Esophagus squamous epithelium (tissue), 5 donors: ENCODE results near the gene PHLDA2. TPM values are rescaled to one million over a fixed set of nuclear protein-coding genes. Genes with fewer than 3 reads are reported as not detected.

ENCODE experiments used
- DNase-seq: peaks from one replicate; lab custom pipeline; 2025; lab: John Stamatoyannopoulos, UW
- H3K27ac ChIP-seq, 4 donors: fragments of 200-600 bp; sonication (generic); one replicate each; pipeline ENCODE4 v1.5.1; 2016 to 2019; ENCODE audit warnings: mild to moderate bottlenecking in 1 of 4
- H3K27me3 ChIP-seq, 4 donors: fragments of 200-600 bp; sonication (generic); 1 replicate in 3 of 4; 2 replicates in 1 of 4; pipeline versions ENCODE4 v1.5.1 to v1.6.0; 2017 to 2021; ENCODE audit warnings: antibody characterized with exemption in 1 of 4
- H3K36me3 ChIP-seq, 3 donors: fragments of 200-600 bp; sonication (generic); one replicate each; pipeline ENCODE4 v1.5.1; 2016 to 2019
- H3K4me1 ChIP-seq, 3 donors: fragments of 200-600 bp; sonication (generic); one replicate each; pipeline ENCODE4 v1.5.1; 2017 to 2019
- H3K4me3 ChIP-seq, 4 donors: fragments of 200-600 bp; sonication (generic); 1 replicate in 3 of 4; 2 replicates in 1 of 4; pipeline ENCODE4 v1.5.1; 2016 to 2019; ENCODE audit warnings: mild to moderate bottlenecking in 2 of 4, moderate library complexity in 1 of 4
- H3K9me3 ChIP-seq, 3 donors: fragments of 200-600 bp; sonication (generic); one replicate each; pipeline ENCODE4 v1.5.1; 2016 to 2019
- POLR2A ChIP-seq, 4 donors: fragments of 450-650 bp; IDR thresholded peaks; one replicate each; pipeline ENCODE4 v1.6.1; 2017; ENCODE audit warnings: antibody characterized with exemption in 4 of 4, mild to moderate bottlenecking in 4 of 4, moderate library complexity in 3 of 4
- WGBS, 2 donors: methylation state at CpG; one replicate each; pipeline ENCODE4 v1.1.5; 2018; 5-methylcytosine and 5-hydroxymethylcytosine counted together
- intact Hi-C: fragments of 100-400 bp; cut with DNase I; formaldehyde crosslinking; loops from one replicate; pipeline ENCODE4 v1.15.0; 2022
- total RNA-seq, 4 donors: library from RNA; depleted of rRNA; stranded (reverse); fragments of >200 nt; gene quantifications; one replicate each; pipeline ENCODE4 v1.1.0, GENCODE V29; 2016
- TF ChIP-seq, protein P1 (sequence below), 6 experiments: fragments of 450-650 bp in 4 of 6; fragments of 200-600 bp in 2 of 6; sonication (generic) in 2 of 6; IDR thresholded peaks; one replicate each; pipeline ENCODE4 v1.5.1; 2016 to 2019; ENCODE audit warnings: antibody characterized with exemption in 6 of 6, mild to moderate bottlenecking in 4 of 6, moderate library complexity in 4 of 6
- donor health status: DM: yes; HTN: yes; CAD: no.

The PHLDA2 gene
- total RNA-seq, 4 donors from 2014 or later: 10.2 to 39.2 (median 22.5) TPM

DNA sequence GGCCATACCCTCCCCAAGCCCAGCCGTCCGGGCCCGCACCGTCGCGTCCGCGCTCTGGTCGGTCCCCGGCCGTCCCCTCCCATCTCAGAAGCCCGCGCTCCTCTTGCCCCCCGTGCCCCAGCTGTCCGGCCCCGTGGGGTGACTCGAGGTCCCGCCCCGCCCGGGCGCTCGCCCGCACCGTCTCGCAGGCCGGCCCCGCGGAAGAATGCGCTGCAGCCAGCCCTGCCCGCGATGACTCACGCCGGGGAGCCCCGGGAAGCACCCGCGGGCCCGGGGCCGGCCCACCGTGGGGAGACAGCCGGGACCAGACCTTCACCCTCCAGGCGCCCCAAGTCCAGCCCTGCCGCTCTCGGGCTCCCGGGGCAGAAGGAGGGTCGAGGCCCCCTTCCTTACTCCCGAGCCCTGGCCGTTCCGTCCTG, 320 bp upstream of the PHLDA2 start:
- WGBS, 2 donors: 0% methylated on average over 1 of the region's 48 CpGs; no CpG with 5 or more reads in 1 of the 2 donors
- peaks cover 0 to 37% (median 0%) of the 10 kb centered on the region in 4 donors for H3K27me3 ChIP-seq
- intact Hi-C loops: no loop called here
- H3K9me3 ChIP-seq: no peaks in the 10 kb centered on the region
- H3K4me3 ChIP-seq: peak overlapping the region; percentile 50 to 79 (median 69)
- DNase-seq: no peak
- TF ChIP-seq, protein P1, sequence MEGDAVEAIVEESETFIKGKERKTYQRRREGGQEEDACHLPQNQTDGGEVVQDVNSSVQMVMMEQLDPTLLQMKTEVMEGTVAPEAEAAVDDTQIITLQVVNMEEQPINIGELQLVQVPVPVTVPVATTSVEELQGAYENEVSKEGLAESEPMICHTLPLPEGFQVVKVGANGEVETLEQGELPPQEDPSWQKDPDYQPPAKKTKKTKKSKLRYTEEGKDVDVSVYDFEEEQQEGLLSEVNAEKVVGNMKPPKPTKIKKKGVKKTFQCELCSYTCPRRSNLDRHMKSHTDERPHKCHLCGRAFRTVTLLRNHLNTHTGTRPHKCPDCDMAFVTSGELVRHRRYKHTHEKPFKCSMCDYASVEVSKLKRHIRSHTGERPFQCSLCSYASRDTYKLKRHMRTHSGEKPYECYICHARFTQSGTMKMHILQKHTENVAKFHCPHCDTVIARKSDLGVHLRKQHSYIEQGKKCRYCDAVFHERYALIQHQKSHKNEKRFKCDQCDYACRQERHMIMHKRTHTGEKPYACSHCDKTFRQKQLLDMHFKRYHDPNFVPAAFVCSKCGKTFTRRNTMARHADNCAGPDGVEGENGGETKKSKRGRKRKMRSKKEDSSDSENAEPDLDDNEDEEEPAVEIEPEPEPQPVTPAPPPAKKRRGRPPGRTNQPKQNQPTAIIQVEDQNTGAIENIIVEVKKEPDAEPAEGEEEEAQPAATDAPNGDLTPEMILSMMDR (IDR thresholded peaks at IDR 0.05): no peak
- TF ChIP-seq POLR2A (IDR thresholded peaks at IDR 0.05): no peak
- peak overlapping the region; percentile 81 to 93 (median 88) for H3K27ac ChIP-seq
- H3K4me1 ChIP-seq: peaks cover 33 to 70% (median 35%) of the 10 kb centered on the region in 3 donors
- no peaks in the 10 kb centered on the region for H3K36me3 ChIP-seq

DNA sequence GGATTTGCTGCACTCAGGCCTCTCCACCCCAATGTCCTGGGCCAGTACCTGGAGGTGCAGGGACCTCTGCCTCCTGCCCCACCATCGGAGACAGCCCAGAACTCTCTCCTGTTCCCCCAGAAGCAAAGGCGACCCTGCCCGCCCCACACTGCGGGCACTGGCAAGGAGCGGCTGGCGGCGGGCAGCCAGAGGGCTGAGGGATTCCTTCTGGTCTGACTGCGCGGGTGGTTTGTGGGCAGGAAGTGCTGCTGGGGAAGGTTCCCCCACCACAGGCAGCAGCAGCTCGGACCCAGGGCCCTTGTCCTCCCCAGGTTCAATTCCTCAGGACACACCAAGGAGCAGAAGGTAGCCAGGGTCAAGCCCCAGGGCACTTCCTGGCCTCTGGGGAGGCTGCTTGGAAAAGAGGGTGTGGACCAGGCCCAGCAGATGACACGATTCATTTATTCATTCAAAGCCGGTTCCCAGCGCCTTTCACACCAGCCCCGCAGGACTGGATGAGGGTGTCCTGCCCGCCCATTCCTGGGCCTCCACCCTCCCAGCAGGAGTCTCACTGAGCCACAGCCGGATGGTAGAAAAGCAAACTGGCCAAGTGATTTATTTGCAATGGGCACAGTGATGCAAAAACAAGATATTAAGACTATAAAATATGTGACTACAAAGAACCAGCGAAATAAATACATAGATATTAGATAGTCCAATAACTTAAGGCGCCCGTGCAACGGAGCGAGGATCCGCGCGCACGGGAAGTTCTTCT, 1.2 kb downstream of the PHLDA2 start:
- 17 to 23% methylated on average over 16 to 21 of the region's 25 CpGs for WGBS, 2 donors
- TF ChIP-seq POLR2A (IDR thresholded peaks at IDR 0.05): peak in 1 of 4 donors; percentile 29
- TF ChIP-seq, protein P1 (IDR thresholded peaks at IDR 0.05): no peak
- H3K36me3 ChIP-seq: no peaks in the 10 kb centered on the region
- peaks cover 0 to 37% (median 0%) of the 10 kb centered on the region in 4 donors for H3K27me3 ChIP-seq
- no peak for DNase-seq
- no peaks in the 10 kb centered on the region for H3K9me3 ChIP-seq
- peaks cover 34 to 67% (median 34%) of the 10 kb centered on the region in 3 donors for H3K4me1 ChIP-seq
- peak overlapping the region; percentile 81 to 93 (median 88) for H3K27ac ChIP-seq
- H3K4me3 ChIP-seq: peak overlapping the region; percentile 50 to 79 (median 69)
- intact Hi-C loops: no loop called here

DNA sequence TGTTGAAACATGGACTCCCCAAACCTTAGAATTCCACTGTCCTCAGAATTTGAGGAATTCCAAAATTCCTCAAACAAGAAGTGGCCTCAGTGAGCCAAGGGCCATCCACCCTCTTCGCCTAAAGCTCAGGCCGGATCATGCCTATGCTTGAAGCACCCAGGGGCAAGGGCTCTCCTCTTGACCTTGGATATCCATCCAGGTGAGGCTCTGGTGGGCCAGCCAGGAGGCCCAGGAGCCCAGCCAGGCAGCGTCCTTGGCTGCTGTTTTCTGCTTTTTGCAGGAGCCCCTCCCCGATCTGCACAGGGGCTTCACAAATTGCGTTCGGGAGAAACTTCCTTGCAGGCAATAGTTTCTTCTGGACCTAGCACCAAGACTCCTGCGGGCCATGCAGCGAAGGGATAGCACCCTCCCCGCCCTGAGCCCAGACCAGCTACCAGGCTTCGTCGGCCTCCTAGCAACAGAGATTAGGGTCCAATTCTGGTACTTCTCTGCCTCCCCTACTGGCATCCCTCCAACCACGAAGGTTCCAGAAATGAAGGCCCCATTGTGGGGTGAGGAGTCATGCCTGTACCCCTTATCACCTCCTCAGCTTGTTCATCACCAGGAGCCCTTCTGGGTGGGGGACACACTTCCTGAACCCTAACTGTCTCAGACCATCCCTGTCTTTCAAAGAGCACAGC, 2.0 kb downstream of the PHLDA2 start:
- Histone ChIP-seq H3K9me3 (no peaks in the 10 kb centered on the region), H3K27ac (no peak overlapping the region), H3K4me3 (peak overlapping the region in 3 of 4 donors; percentile 62 to 79 (median 76)), H3K4me1 (peaks cover 26 to 60% (median 34%) of the 10 kb centered on the region in 3 donors), H3K36me3 (no peaks in the 10 kb centered on the region), H3K27me3 (peaks cover 0 to 37% (median 0%) of the 10 kb centered on the region in 4 donors)
- TF ChIP-seq, protein P1 (IDR thresholded peaks at IDR 0.05): no peak
- TF ChIP-seq POLR2A (IDR thresholded peaks at IDR 0.05): no peak
- 90 to 91% methylated on average over 5 to 10 of the region's 12 CpGs for WGBS, 2 donors
- intact Hi-C loops: no loop called here
- DNase-seq: no peak

DNA sequence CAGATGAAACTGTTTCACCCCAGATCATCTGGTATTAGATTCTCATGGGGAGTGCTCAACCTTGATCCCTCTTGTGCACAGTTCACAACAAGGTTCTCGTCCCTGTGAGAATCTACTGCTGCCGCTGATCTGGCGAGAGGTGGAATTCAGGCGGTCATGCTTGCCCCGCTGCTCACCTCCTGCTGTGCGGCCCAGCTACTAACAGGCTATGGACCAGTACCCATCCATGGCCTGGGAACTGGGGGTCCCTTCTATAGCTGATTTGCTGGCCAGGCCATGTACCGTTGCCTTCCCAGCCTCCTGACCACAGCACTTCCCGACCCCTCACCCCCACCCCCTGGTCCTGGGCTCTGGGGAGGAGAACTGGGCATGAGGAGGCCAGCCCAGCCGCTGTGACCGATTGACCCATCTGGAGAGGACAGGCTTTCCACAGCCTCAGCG, 2.6 kb downstream of the PHLDA2 start:
- peaks cover 0 to 37% (median 0%) of the 10 kb centered on the region in 4 donors for H3K27me3 ChIP-seq
- no peak for TF ChIP-seq POLR2A (IDR thresholded peaks at IDR 0.05)
- TF ChIP-seq, protein P1 (IDR thresholded peaks at IDR 0.05): no peak
- no peaks in the 10 kb centered on the region for H3K9me3 ChIP-seq
- no peak overlapping the region for H3K27ac ChIP-seq
- no peak overlapping the region for H3K4me3 ChIP-seq
- WGBS, 2 donors: 88 to 90% methylated on average over 5 to 11 of the region's 11 CpGs
- no peak for DNase-seq
- no peaks in the 10 kb centered on the region for H3K36me3 ChIP-seq
- peaks cover 26 to 58% (median 34%) of the 10 kb centered on the region in 3 donors for H3K4me1 ChIP-seq
- intact Hi-C loops: no loop called here
